H1 (cell line): ENCODE results near the gene DSCAM. TPM values are rescaled to one million over a fixed set of nuclear protein-coding genes. Genes with fewer than 3 reads are reported as not detected.

Source experiments
- BRCA1 ChIP-seq: IDR thresholded peaks from 2 replicates; pipeline ENCODE4 v1.6.1; 2012; ENCODE audit warnings: low read depth, low read length, improper control_type of control experiment
- EP300 ChIP-seq, 2 experiments: IDR thresholded peaks; 1 replicate in 1 of 2; 2 replicates in 1 of 2; pipeline ENCODE4 v1.6.1; 2011 to 2012; ENCODE audit warnings: low read depth in 2 of 2, low read length in 2 of 2, mild to moderate bottlenecking in 2 of 2, borderline replicate concordance in 1 of 2, inconsistent platforms in 1 of 2, moderate library complexity in 1 of 2
- GABPA ChIP-seq: IDR thresholded peaks from 2 replicates; pipeline ENCODE4 v1.6.1; 2011; ENCODE audit warnings: mild to moderate bottlenecking, low read length, moderate library complexity, borderline replicate concordance; ENCODE audit not compliant: insufficient read depth
- JUND ChIP-seq: IDR thresholded peaks from 2 replicates; pipeline ENCODE4 v1.6.1; 2011; ENCODE audit warnings: mild to moderate bottlenecking, improper control_type of control experiment, low read length
- MAFK ChIP-seq: IDR thresholded peaks from 2 replicates; pipeline ENCODE4 v1.6.1; 2012; ENCODE audit warnings: low read depth, mild to moderate bottlenecking, improper control_type of control experiment, low read length
- SP4 ChIP-seq: IDR thresholded peaks from 2 replicates; pipeline ENCODE4 v1.6.1; 2012; ENCODE audit warnings: low read length, inconsistent platforms
- polyA plus RNA-seq, 7 experiments: library from polyadenylated mRNA; depleted of rRNA in 3 of 7; stranded (reverse) in 5 of 7; unstranded in 2 of 7; fragments of >200 nt in 5 of 7; fragments of 200-250 nt in 2 of 7; gene quantifications; 1 replicate in 5 of 7; 2 replicates in 1 of 7; 4 replicates in 1 of 7; pipeline versions ENCODE4 v1.2.1 to v1.2.3, GENCODE V29; 2011 to 2013; ENCODE audit warnings: missing spikeins in 2 of 7, mixed read lengths in 2 of 7
- total RNA-seq: library from RNA; stranded (reverse); fragmentation: NEBNext Ultra II Directional; extraction: Animal tissue kit (Norgen Biotek cat#: 25700); gene quantifications from 2 replicates; pipeline ENCODE4 v1.2.1, GENCODE V29; 2021
- TF ChIP-seq, protein P1 (sequence below): fragments of 300-600 bp; sonication (generic); IDR thresholded peaks from 2 replicates; pipeline ENCODE4 v1.7.1; 2012; ENCODE audit warnings: low read length, moderate library complexity, mild to moderate bottlenecking, inconsistent platforms; ENCODE audit not compliant: insufficient replicate concordance

Gene DSCAM
- total and polyA plus RNA-seq, 2 of the 8 experiments (the other 6 are each of a cell fraction or from before 2014, with no cell fraction given), result 0.02 to 0.15 TPM

DNA sequence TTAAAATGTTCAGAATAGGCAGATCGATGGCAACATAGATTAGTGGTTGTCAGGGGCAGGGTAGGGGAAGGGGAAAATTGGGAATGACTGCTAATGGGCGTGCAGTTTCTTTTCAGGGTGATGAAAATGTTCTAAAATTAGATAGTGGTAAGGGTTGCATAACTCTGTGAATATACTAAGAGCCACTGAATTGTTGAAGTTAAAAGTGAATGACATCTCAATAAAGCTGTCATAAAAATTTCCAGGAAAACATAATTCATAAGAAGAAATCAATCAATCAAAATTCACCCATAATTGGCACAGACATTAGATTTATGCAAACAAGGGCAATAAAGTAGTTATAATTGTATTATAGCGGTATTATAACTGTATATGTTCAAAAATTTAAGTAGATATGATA, 751.5 kb downstream of the DSCAM start (continued):
- TF ChIP-seq JUND, result no peak
- TF ChIP-seq SP4, result no peak
- TF ChIP-seq, protein P1, sequence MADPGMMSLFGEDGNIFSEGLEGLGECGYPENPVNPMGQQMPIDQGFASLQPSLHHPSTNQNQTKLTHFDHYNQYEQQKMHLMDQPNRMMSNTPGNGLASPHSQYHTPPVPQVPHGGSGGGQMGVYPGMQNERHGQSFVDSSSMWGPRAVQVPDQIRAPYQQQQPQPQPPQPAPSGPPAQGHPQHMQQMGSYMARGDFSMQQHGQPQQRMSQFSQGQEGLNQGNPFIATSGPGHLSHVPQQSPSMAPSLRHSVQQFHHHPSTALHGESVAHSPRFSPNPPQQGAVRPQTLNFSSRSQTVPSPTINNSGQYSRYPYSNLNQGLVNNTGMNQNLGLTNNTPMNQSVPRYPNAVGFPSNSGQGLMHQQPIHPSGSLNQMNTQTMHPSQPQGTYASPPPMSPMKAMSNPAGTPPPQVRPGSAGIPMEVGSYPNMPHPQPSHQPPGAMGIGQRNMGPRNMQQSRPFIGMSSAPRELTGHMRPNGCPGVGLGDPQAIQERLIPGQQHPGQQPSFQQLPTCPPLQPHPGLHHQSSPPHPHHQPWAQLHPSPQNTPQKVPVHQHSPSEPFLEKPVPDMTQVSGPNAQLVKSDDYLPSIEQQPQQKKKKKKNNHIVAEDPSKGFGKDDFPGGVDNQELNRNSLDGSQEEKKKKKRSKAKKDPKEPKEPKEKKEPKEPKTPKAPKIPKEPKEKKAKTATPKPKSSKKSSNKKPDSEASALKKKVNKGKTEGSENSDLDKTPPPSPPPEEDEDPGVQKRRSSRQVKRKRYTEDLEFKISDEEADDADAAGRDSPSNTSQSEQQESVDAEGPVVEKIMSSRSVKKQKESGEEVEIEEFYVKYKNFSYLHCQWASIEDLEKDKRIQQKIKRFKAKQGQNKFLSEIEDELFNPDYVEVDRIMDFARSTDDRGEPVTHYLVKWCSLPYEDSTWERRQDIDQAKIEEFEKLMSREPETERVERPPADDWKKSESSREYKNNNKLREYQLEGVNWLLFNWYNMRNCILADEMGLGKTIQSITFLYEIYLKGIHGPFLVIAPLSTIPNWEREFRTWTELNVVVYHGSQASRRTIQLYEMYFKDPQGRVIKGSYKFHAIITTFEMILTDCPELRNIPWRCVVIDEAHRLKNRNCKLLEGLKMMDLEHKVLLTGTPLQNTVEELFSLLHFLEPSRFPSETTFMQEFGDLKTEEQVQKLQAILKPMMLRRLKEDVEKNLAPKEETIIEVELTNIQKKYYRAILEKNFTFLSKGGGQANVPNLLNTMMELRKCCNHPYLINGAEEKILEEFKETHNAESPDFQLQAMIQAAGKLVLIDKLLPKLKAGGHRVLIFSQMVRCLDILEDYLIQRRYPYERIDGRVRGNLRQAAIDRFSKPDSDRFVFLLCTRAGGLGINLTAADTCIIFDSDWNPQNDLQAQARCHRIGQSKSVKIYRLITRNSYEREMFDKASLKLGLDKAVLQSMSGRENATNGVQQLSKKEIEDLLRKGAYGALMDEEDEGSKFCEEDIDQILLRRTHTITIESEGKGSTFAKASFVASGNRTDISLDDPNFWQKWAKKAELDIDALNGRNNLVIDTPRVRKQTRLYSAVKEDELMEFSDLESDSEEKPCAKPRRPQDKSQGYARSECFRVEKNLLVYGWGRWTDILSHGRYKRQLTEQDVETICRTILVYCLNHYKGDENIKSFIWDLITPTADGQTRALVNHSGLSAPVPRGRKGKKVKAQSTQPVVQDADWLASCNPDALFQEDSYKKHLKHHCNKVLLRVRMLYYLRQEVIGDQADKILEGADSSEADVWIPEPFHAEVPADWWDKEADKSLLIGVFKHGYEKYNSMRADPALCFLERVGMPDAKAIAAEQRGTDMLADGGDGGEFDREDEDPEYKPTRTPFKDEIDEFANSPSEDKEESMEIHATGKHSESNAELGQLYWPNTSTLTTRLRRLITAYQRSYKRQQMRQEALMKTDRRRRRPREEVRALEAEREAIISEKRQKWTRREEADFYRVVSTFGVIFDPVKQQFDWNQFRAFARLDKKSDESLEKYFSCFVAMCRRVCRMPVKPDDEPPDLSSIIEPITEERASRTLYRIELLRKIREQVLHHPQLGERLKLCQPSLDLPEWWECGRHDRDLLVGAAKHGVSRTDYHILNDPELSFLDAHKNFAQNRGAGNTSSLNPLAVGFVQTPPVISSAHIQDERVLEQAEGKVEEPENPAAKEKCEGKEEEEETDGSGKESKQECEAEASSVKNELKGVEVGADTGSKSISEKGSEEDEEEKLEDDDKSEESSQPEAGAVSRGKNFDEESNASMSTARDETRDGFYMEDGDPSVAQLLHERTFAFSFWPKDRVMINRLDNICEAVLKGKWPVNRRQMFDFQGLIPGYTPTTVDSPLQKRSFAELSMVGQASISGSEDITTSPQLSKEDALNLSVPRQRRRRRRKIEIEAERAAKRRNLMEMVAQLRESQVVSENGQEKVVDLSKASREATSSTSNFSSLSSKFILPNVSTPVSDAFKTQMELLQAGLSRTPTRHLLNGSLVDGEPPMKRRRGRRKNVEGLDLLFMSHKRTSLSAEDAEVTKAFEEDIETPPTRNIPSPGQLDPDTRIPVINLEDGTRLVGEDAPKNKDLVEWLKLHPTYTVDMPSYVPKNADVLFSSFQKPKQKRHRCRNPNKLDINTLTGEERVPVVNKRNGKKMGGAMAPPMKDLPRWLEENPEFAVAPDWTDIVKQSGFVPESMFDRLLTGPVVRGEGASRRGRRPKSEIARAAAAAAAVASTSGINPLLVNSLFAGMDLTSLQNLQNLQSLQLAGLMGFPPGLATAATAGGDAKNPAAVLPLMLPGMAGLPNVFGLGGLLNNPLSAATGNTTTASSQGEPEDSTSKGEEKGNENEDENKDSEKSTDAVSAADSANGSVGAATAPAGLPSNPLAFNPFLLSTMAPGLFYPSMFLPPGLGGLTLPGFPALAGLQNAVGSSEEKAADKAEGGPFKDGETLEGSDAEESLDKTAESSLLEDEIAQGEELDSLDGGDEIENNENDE, result no peak
- no peak for TF ChIP-seq BRCA1
- no peak for TF ChIP-seq MAFK
- no peak for TF ChIP-seq EP300 (IDR thresholded peaks at IDR 0.05; ENCODE audit: borderline replicate concordance in 1 of 2, low read depth in 2 of 2, low read length in 2 of 2)
- no peak for TF ChIP-seq GABPA
- TF ChIP-seq, all 59 proteins: peak for 0
